GM19438 (cell line): ENCODE data around the gene LY6G5B.

Experiments used
- ATAC-seq: cut with Tn5 transposase; IDR thresholded peaks from one replicate; pipeline ENCODE4 v1.9.1; 2021; ENCODE audit warnings: low read depth; ENCODE audit not compliant: unreplicated experiment

The LY6G5B gene

GRCh38 chr6:31710523-31711219, 40.9 kb downstream of the LY6G5B start:
- no peak for ATAC-seq

GRCh38 chr6:31711233-31711632, 41.5 kb downstream of the LY6G5B start:
- ATAC-seq, result no peak

- no peak for ATAC-seq
These were observed 42.5 kb downstream of the LY6G5B start for GRCh38 chr6:31712296-31712695.

- ATAC-seq, result no peak
These were observed 43.7 kb downstream of the LY6G5B start for GRCh38 chr6:31713465-31713864.

- no peak for ATAC-seq
These were observed 44.4 kb downstream of the LY6G5B start for GRCh38 chr6:31713991-31714684.

- no peak for ATAC-seq
These were observed 45.5 kb downstream of the LY6G5B start, which contains the start of gene LY6G6D for GRCh38 chr6:31715022-31715958. TSS of gene LY6G6D (plus strand) at chr6:31715348. CDS start at chr6:31715356, 8 bp downstream.

- ATAC-seq, result no peak
These were observed 47.9 kb downstream of the LY6G5B start for GRCh38 chr6:31717499-31718222.

- no peak for ATAC-seq
These were observed 48.5 kb downstream of the LY6G5B start for GRCh38 chr6:31718265-31718664.

GRCh38 chr6:31719001-31719400, 49.2 kb downstream of the LY6G5B start:
- no peak for ATAC-seq

GRCh38 chr6:31720196-31720770, 50.5 kb downstream of the LY6G5B start:
- ATAC-seq, result no peak

GRCh38 chr6:31721351-31722020, 51.7 kb downstream of the LY6G5B start, which contains the start of gene LY6G6C:
TSS of gene LY6G6C (minus strand) at chr6:31721746. CDS start at chr6:31721679, 67 bp downstream.
- no peak for ATAC-seq

GRCh38 chr6:31722173-31722572, 52.4 kb downstream of the LY6G5B start:
- no peak for ATAC-seq
